BE2C (cell line): Measurements from ENCODE around the gene E2F8.

Experiments used
- DNase-seq: peaks from one replicate; pipeline ENCODE4 v3.0.0-alpha.2; 2020
- H3K27me3 ChIP-seq: fragments of 250-450 bp; sonication (Bioruptor Pico); 2 replicates; pipeline ENCODE4 v1.5.1; 2020; ENCODE audit warnings: mild to moderate bottlenecking
- H3K36me3 ChIP-seq: fragments of 250-450 bp; sonication (Bioruptor Pico); 2 replicates; pipeline ENCODE4 v1.5.1; 2020; ENCODE audit warnings: mild to moderate bottlenecking
- H3K4me1 ChIP-seq: fragments of 250-450 bp; sonication (Bioruptor Pico); 2 replicates; pipeline ENCODE4 v1.5.1; 2020
- H3K4me3 ChIP-seq: 2 replicates; pipeline ENCODE4 v1.5.1; 2011; ENCODE audit warnings: low read depth, low read length
- H3K9me3 ChIP-seq: fragments of 250-450 bp; sonication (Bioruptor Pico); 2 replicates; pipeline ENCODE4 v1.5.1; 2020
- TF ChIP-seq, protein P1 (sequence below): IDR thresholded peaks from 2 replicates; pipeline ENCODE4 v1.5.1; 2012; ENCODE audit warnings: mild to moderate bottlenecking, low read depth, low read length

Gene E2F8

DNA sequence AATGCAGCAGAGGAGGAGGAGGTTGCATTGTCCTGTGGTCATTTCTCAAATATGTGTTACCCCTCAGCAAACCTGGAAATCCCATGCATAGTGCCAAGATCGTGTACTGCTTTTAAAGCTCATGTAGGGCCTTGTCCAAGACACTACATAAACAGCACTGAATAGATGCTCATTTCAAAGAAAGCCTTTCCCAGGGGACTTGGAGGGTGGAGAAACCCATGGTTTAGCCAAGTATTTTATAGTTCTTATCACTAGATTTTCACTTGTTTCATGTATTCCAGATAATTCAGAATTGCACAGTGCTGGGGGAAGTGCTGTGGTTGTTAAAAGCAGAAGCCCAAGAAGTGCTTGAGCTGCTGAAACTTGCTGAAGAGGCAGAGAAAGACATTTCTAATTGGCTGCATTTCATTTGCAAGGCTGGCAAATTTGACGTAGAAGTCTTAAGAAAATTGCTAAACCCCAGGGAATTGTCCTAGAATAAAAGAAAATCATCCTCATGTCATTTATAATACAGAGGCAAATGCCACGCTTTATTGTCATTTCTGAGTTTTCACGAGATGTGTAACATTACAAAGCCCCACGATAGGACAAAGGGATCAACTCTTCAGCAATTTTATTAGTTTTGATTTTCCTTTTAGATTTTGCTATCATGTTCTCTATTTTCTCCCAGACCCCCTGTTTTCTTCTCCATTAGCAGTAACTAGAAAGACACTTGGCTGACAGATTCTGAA is 59.0 kb downstream of the E2F8 start:
- DNase-seq = no peak
- no peaks in the 10 kb centered on the region for H3K9me3 ChIP-seq
- TF ChIP-seq, protein P1, sequence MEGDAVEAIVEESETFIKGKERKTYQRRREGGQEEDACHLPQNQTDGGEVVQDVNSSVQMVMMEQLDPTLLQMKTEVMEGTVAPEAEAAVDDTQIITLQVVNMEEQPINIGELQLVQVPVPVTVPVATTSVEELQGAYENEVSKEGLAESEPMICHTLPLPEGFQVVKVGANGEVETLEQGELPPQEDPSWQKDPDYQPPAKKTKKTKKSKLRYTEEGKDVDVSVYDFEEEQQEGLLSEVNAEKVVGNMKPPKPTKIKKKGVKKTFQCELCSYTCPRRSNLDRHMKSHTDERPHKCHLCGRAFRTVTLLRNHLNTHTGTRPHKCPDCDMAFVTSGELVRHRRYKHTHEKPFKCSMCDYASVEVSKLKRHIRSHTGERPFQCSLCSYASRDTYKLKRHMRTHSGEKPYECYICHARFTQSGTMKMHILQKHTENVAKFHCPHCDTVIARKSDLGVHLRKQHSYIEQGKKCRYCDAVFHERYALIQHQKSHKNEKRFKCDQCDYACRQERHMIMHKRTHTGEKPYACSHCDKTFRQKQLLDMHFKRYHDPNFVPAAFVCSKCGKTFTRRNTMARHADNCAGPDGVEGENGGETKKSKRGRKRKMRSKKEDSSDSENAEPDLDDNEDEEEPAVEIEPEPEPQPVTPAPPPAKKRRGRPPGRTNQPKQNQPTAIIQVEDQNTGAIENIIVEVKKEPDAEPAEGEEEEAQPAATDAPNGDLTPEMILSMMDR = no peak
- no peak overlapping the region for H3K4me3 ChIP-seq
- H3K36me3 ChIP-seq = no peaks in the 10 kb centered on the region
- no peaks in the 10 kb centered on the region for H3K4me1 ChIP-seq
- no peaks in the 10 kb centered on the region for H3K27me3 ChIP-seq

DNA sequence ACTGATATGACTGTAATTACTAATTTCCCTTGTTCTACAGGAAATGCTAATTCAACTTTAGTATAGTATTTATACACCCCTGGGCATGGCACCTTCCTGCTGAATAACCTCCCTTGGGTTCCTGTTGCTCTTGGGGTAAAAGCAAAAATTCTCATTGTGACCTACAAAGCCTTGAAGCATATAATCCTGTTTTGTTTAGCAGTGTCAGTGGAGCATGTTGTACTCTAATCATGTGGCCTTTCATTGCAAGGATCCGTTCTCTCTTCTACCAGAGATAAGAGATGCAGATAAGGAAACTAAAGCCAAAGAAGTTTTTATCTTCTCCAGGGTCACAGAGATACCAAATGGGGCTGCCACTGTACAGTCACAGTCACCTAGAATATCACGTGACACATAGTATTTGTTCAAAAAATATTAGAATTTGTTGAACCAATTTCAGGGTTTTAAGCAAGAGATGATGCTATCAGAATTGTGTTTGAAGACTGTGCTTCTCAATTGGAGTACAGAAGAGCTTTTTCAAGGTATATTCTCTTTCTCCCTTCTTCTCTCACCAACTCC is 64.0 kb downstream of the E2F8 start:
- Histone ChIP-seq H3K9me3 (no peaks in the 10 kb centered on the region), H3K4me3 (no peak overlapping the region), H3K36me3 (no peaks in the 10 kb centered on the region), H3K27me3 (no peaks in the 10 kb centered on the region), H3K4me1 (no peaks in the 10 kb centered on the region)
- TF ChIP-seq, protein P1 = no peak
- DNase-seq = no peak
